COLO668 (cell line): Measurements from ENCODE around the gene CFAP20DC.
"Not testable (repeated sequence)": the region's sequence is repeated elsewhere in the genome, so short reads cannot be mapped to it uniquely, and the experiment has no call there.

Source experiments
- DNase-seq: peaks from one replicate; lab custom pipeline; 2025; ENCODE audit not compliant: unreplicated experiment; lab: John Stamatoyannopoulos, UW

Gene CFAP20DC

DNA sequence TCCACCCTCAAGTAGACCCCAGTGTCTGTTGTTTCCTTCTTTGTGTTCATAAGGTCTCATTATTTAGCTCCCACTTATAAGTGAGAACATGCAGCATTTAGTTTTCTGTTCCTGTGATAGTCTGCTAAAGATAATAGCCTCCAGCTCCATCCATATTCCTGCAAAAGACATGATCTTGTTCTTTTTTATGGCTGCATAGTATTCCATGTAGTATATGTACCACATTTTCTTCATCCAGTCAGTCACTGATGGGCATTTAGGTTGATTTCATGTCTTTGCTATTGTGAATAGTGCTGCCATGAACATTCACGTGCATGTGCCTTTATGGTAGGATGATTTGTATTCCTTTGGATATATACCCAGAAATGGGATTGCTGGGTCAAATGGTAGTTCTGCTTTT is 82.0 kb downstream of the CFAP20DC start:
- DNase-seq, result not testable (repeated sequence)

DNA sequence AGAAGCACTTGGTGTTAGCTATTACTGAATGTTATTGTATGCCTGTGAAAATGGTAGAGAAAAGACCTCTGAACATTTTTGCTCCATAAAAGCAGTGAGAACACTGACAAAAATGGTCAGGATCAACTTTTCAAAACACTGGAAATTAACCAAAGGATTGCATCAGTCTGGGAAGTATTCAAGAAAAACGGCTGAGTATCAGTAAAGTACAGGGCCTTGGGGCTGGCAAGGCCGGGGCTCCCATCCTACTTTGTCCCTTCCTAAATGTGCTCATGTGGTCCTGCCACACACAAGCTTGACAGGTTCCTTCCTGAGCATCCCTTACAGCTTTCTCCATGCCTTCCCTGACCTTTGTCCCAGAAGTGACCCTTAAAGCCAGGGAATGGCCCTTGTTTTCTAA is 84.0 kb downstream of the CFAP20DC start:
- no peak for DNase-seq

DNA sequence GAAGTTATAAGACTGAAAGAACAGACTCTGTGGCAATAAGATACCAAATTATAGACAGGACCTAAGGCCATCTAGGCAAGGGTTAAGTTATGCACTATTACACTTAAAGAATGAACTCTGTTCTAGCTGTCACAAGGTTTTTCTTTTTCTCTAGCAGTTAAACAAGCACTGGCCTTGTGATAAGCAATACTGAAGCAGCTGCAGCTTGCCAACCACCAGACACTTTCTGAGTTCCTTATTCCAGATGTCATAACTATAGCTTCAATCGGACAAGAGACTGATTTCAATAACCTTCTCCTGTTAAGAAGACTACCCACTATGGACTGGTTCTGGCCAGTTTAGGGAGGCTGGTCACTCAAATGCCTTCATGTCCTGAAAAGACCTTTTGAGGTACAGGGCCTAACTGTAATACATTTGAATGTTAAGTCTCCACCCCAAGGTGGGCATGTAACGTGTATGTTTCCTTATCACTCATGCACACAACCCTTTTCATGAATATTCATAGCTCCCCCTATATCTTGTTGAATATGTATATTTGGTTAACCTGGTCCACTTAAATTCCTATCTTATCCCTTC is 85.8 kb downstream of the CFAP20DC start:
- no peak for DNase-seq

DNA sequence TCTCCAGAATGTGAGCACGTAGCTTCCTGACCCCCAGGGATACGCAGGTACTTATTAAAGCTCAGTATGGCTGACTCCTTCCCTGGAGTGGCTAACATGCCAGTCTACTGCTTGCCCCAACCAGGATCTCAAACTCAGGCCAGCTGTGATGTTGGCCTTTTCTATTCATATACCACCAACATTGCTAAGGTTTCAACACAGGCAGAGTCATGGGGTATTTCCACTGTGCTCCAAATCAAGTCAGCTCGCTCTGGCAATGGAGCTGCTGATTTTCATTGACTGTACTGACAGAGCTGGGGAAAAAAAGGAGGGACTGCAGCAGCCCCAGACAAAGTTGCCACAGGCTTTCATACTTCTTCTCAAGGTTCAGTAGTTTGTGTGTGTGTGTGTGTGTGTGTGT is 87.0 kb downstream of the CFAP20DC start:
- no peak for DNase-seq

DNA sequence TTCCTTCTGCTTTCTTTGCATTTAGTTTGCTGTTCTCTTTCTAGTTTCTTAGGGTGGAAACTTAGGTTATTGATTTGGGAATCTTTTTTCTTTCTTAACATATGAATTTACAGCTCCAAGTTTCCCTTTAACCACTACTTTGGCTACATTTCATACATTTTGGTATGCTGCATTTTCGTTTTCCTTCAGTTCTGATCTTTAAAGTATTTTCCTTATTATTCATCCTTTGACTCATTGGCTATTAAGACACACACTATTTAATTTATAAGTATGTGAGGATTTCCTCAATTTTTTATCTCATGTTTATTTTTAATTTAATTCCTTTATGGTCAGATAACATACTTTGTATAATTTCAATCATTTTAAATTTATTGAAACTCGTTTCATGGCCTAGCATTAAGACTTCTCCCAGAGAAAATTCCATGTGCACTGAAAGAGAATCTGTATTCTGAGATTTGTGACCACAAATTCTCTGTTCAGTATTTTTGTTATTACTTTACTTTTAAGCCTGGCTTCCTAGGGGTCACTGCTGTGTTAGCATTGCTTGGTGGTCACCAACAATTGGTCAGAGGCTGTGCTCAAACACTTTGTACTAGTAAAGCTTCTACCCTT is 87.7 kb downstream of the CFAP20DC start:
- no peak for DNase-seq

DNA sequence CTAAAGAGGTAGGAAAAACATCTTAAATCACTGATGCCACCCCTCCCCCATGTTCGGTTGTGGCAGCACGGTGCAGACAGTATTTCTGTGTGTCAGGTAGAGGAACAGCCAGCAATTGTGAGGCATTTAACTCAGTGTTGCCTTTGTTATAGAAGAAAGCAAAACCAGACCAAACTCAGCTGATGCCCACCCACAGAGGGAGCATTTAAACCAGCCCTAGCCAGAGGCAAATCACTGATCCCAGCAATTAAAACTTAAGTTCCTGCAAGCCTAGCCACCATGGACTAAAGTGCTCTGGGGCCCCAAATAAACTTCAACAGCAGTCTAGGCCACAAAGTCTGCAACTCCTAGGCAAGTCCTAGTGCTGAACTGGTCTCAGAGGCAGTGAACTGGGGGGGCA is 94.5 kb downstream of the CFAP20DC start:
- no peak for DNase-seq

DNA sequence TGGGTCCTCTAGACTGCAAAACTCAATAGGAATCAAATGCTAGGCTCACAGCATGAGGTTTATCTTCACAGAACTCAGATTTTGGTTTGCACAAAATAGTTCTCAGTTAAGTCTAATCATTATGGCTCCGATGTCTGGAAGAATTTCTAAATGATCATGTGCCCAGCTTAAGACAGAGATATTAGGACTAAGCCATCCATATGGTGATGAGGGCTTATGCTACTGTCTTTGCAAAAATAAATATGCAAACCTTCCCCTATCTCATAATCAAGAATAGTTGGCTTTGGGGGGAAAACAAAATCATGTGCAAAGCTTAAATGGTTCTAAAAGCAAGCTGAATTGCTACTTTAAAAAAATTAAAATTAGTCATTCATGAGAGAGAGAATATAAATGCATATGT is 96.5 kb downstream of the CFAP20DC start:
- no peak for DNase-seq

DNA sequence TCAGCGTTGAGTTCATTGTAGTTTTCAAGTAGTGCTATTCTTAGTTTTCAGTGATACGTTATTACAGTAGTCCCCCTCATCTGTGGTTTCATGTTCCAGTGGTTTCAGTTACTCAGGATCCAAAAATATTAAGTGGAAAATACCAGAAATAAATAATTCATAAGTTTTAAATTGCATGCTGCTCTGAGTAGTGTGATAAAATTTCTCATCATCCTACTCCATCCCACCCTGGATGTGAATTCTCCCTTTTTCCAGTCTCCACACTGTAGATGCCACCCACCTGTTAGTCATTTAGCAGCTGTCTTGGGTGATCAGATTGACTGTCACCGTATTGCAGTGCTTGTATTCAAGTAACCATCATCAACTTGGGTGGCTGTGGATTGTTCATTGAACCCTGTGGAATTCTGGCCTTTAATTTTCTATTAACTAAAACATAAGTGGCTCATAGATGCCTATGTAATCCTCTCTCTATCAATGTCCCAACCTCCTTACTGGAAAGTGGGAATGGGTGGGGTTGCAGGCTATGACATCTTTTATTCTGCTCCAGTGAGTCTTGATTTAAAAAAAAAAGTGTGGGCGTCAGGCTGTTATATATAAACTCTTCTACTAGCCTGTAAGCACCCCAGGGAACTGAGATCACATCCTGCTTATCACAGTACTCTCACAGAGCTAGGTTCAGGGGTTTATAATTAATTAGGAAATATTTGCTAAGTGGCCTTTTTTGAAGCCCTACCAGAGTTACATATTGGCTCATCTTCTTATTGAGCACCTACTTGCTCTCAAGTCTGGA is 97.5 kb downstream of the CFAP20DC start:
- no peak for DNase-seq

DNA sequence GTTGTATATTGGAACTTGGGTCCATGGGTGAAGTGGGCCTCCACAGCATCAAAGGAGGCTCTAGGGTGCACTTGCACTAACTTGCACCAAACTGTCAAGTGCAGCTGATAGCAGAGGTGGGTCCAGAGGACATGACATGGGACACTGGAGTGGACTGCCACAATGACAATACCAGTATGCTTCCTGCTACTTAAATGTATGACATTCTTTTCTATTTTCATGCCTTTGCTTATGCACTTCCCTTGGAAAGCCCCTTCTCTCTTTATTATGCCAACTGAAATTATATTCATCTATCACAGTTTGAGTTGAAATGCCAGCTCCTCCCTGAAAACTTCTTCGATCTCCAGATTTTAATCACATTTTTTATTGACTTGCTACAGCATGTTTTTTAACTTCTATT is 101.8 kb downstream of the CFAP20DC start:
- DNase-seq, result no peak

DNA sequence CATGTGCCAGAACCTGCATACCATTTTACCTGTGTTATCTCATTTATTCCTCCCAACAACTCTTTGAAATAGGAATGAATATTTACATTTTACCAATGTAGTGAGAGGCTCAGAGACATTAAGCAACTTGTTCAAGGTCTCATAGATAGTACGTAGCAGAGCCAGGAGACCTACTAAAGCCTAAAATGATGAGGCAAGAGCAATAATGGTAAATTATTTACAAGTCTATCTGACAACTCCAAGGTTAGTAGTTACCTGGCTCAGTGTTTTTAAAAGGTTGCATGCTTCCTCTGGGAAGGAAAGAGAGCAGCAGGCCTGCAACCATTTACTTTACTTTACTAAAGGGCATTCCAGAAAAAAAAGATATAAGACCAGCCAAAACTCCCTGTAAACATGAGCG is 103.0 kb downstream of the CFAP20DC start:
- DNase-seq, result no peak

DNA sequence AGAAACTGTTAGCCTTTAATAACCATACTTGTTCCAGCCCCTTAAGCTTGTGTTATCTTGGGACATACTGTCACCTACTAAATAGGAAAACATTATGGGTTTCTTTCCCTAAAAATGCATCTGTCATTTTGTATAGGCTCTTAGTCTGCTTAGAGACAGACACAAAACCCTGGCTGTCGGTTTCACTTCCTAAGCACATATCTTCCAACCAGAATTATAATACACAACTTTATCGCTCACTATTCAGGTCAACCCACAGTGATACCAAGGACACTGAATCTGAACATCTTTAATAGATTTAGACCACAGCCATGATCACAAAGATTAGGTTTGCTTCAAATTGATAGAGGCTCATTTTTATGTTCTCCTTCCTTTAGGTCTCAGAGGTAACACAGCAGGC is 111.8 kb downstream of the CFAP20DC start:
- DNase-seq, result no peak

DNA sequence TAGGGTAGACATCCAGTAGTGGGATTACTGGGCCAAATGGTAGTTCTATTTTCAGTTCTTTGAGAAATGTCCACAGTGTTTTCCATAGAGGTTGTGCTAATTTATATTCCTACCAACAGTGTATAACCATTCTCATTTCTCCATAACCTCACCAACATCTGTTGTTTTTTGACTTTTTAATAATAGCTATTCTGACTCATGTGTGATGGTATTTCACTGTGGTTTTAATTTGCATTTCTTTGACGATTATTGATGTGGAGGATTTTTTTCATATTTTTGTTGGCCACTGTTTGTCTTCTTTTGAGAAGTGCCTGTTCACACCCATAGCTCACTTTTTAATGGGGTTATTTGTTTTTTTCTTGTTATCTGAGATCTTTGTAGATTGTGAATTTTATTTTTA is 125.2 kb downstream of the CFAP20DC start:
- DNase-seq, result no peak

DNA sequence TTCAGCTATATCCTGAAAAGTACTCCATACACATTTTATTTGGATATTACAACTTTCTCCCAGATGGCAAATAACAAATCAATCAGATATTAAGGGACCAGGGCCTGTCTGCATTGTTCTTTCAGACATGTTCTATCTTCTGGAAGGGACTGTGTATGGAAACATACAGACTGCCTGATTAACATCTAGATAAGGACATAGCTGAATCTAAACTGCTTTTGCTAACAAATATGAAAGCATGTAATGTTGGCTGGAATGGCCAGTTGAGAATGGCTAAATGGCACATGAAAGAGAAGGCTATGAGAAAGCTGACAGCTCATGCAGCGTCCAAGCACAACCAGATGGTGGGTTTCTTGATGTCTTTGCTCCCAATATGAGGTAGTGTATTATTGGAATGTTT is 149.4 kb downstream of the CFAP20DC start:
- no peak for DNase-seq

DNA sequence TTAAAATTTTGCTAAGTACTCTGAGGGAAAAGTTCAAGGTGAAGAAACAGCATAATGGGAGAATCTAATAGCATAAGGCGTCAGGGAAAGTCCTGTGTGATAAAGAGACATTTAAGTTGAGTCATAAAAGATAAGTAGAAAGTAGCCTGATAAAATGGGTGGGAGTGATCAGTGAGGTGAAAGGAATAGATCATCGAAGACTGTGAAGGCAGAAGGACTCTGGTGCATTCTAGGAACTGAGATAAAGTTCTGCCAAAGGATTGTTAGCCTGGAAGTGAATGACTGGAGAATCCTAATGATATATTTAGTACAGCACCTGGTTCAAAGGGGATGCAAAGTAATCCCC is 149.9 kb downstream of the CFAP20DC start:
- DNase-seq, result no peak

DNA sequence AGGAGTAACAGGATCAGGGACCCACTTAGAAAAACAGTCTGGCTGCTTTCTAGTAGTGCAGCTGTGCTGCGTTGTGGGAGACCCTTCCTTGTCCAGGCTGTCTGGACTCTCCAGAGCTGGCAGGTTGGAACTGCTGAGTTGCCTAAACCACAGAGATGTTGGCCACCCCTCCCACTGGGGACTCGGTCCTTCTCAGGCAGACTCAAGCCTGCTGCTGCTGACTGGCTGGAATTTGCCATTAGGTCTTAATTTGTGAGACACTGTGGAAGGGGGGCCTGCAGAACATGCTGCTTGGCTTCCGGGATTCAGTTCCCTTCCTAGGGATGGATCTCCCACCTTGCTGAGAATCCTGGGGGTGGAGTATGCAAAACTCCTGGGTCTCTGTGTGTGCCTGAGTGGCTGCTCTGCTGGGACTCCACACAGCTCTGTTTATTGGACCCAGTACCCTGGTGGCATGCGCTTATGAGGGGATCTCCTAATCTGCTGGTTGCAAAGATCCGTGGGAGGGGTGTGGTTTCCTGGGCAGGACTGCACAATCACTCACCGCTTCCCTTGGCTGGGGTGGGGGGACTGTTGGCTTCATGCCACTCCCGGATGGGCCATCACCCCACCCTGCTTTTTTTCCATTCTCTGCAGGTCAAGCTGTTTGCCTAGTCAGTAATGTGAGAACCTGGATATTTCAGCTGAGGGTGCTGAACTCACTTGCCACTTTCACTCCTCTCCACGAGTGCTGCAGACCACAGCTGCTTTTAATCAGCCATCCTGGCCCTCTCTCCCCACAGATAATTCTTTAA is 150.5 kb downstream of the CFAP20DC start:
- DNase-seq, result peak; percentile 10

DNA sequence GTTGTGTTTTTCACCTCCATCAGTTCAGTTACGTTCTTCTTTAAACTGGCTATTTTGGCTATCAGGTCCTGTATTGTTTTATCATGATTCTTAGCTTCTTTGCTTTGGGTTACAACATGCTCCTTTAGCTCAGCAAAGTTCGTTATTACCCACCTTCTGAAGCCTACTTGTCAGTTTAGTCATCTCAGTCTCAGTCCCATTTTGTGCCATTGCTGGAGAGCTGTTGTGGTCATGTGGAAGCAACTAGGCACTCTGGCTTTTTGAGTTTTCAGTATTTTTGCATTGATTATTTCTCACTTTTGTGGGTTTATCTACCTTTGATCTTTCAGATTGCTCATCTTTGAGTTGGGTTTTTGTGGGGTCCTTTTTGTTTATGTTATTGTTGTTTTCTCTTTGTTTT is 151.3 kb downstream of the CFAP20DC start:
- DNase-seq, result no peak

DNA sequence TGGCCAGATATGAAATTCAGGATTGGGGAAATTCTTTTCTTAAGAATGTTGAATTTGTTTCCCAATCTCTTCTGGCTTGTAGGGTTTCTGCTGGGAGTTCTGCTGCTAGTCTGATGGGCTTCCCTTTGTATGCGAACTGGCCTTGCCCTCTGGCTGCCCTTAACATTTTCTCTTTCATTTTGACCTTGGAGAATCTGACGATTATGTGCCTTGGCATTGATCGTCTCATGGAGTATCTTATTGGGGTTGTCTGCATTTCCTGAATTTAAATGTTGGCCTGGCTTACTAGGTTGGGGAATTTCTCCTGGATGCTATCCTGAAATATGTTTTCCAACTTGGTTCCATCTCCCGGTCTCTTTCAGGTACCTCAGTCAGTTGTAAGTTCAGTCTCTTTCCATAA is 152.2 kb downstream of the CFAP20DC start:
- no peak for DNase-seq

DNA sequence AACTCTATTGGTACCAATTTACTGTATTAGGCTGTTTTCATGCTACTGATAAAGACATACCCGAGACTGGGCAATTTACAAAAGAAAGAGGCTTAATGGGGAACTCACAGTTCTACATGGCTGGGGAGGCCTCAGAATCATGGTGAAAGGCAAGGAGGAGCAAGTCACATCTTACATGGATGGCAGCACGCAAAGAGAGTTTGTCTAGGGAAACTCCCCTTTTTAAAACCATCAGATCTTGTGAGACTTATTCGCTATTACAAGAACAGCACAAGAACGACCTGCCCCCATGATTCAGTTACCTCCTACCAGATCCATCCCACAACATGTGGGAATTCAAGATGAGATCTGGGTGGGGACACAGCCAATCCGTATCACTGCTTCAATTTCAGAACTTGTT is 154.1 kb downstream of the CFAP20DC start:
- not testable (repeated sequence) for DNase-seq

DNA sequence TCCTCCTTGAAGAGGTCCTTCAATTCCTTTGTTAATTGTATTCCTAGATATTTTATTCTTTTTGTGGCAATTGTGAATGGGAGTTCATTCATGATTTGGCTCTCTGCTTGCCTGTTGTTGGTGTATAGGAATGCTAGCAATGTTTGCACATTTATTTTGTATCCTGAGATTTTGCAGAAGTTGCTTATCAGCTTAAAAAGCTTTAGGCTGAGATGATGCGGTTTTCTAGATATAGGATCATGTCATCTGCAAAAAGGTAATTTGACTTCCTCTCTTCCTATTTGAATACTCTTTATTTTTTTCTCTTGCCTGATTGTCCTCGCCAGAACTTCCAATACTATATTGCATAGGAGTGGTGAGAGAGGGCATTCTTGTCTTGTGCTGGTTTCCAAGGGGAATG is 157.3 kb downstream of the CFAP20DC start:
- not testable (repeated sequence) for DNase-seq

DNA sequence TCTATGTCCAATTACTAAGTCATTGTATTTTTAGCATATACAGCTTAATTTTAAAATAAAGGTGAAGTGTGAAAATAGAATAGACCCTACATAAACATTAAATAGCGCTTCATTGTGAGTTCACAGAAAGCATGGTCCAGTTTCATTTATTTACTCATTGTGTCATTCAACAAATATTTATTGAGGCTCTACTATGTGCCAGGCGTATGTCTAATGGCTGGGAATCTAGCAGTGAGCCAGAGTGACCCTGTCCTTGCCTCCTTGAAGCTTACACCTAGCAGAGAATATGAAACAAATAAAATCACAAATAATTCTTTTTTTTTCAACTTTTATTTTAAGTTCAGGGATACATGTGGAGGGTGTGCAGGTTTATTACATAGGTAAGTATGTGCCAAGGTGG is 161.7 kb downstream of the CFAP20DC start:
- no peak for DNase-seq

DNA sequence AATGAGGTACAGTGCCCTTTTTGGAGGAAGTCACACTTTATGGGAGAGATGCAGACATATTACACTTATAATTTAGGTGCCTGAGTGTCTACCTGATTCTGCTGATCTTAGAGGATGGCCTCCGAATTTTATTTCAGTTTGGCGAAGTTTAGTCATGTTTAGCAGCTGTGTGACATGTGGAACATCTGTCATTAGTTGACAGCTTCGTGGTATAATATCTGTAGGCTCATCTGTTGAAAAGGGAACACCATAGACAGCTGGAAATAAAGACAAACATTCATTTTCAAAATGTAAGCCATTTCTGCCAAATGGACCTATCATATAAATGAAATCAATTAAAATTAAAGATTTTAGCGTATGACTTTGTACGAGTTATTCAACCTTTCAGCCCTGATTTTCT is 165.4 kb downstream of the CFAP20DC start:
- no peak for DNase-seq

DNA sequence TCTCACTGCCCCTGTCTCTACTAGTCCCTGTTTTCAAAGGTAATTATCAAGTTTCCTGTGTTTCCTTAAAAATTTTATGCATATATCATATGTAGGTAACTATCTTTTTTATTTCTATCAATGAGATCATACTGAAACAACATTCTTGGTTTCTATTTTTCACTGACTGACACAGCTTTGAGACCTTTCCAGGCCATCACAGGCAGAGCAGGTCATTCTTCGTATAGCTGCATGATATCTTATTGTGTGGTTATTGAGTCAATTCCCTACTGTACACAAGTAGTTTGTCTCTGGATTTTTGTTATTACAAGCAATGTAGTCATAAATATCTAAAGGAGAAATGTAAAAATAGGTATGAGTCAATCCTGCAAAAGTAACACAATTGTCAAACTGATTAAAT is 169.6 kb downstream of the CFAP20DC start:
- DNase-seq, result no peak
